Stomach smooth muscle (tissue), 2 donors: ENCODE measurements around the gene GREB1.

Experiments used
- H3K27ac ChIP-seq: one replicate; pipeline ENCODE4 v1.7.0; 2013; ENCODE audit warnings: mild to moderate bottlenecking, low read length, inconsistent platforms
- H3K27me3 ChIP-seq, 2 donors: one replicate each; pipeline ENCODE4 v1.7.0; 2013; ENCODE audit warnings: low read length in 2 of 2; ENCODE audit not compliant: insufficient read depth in 2 of 2, control insufficient read depth in 1 of 2
- H3K36me3 ChIP-seq, 2 donors: one replicate each; pipeline ENCODE4 v1.7.0; 2013; ENCODE audit warnings: low read length in 2 of 2; ENCODE audit not compliant: control insufficient read depth in 2 of 2, insufficient read depth in 2 of 2
- H3K4me1 ChIP-seq: one replicate; pipeline ENCODE4 v1.7.0; 2013; ENCODE audit warnings: low read length; ENCODE audit not compliant: control insufficient read depth, insufficient read depth
- H3K4me3 ChIP-seq, 2 donors: one replicate each; pipeline ENCODE4 v1.7.0; 2013; ENCODE audit warnings: low read length in 2 of 2
- H3K9ac ChIP-seq, 2 donors: one replicate each; pipeline ENCODE4 v1.7.0; 2013; ENCODE audit warnings: low read length in 2 of 2, mild to moderate bottlenecking in 1 of 2
- H3K9me3 ChIP-seq, 2 donors: one replicate each; pipeline ENCODE4 v1.7.0; 2013; ENCODE audit warnings: low read length in 2 of 2; ENCODE audit not compliant: control insufficient read depth in 2 of 2
- donor health status: healthy.
- donor health status: Pancreatic carcinoma.

GREB1 gene

GRCh38 chr2:11577101-11577883, 43.4 kb downstream of the GREB1 start:
- no peaks in the 10 kb centered on the region for H3K27me3 ChIP-seq
- H3K4me3 ChIP-seq = no peak overlapping the region
- no peak overlapping the region for H3K27ac ChIP-seq
- H3K4me1 ChIP-seq = peaks cover 25% of the 10 kb centered on the region
- no peaks in the 10 kb centered on the region for H3K9me3 ChIP-seq
- no peak overlapping the region for H3K9ac ChIP-seq
- H3K36me3 ChIP-seq = no peaks in the 10 kb centered on the region

GRCh38 chr2:11578081-11578948, 44.5 kb downstream of the GREB1 start:
- Histone ChIP-seq H3K27ac (no peak overlapping the region), H3K36me3 (no peaks in the 10 kb centered on the region), H3K4me1 (peaks cover 22% of the 10 kb centered on the region), H3K27me3 (no peaks in the 10 kb centered on the region), H3K9ac (no peak overlapping the region), H3K4me3 (no peak overlapping the region), H3K9me3 (no peaks in the 10 kb centered on the region)

- Histone ChIP-seq H3K27me3 (no peaks in the 10 kb centered on the region), H3K4me3 (no peak overlapping the region), H3K27ac (no peak overlapping the region), H3K9me3 (no peaks in the 10 kb centered on the region), H3K9ac (no peak overlapping the region), H3K36me3 (no peaks in the 10 kb centered on the region), H3K4me1 (peaks cover 15% of the 10 kb centered on the region)
Measured at GRCh38 chr2:11578986-11579774, 45.3 kb downstream of the GREB1 start.

GRCh38 chr2:11579867-11580659, 46.2 kb downstream of the GREB1 start:
- Histone ChIP-seq H3K27ac (no peak overlapping the region), H3K27me3 (no peaks in the 10 kb centered on the region), H3K4me3 (no peak overlapping the region), H3K9me3 (no peaks in the 10 kb centered on the region), H3K4me1 (peaks cover 11% of the 10 kb centered on the region), H3K36me3 (no peaks in the 10 kb centered on the region), H3K9ac (no peak overlapping the region)

- Histone ChIP-seq H3K27me3 (no peaks in the 10 kb centered on the region), H3K27ac (no peak overlapping the region), H3K4me3 (no peak overlapping the region), H3K9ac (no peak overlapping the region), H3K4me1 (peaks cover 7% of the 10 kb centered on the region), H3K36me3 (no peaks in the 10 kb centered on the region), H3K9me3 (no peaks in the 10 kb centered on the region)
Measured at GRCh38 chr2:11580697-11581096, 46.9 kb downstream of the GREB1 start.

- Histone ChIP-seq H3K9me3 (no peaks in the 10 kb centered on the region), H3K27me3 (peaks cover 1 to 3% of the 10 kb centered on the region in 2 donors), H3K4me1 (peaks cover 7% of the 10 kb centered on the region), H3K36me3 (no peaks in the 10 kb centered on the region), H3K4me3 (no peak overlapping the region), H3K9ac (no peak overlapping the region), H3K27ac (no peak overlapping the region)
Measured at GRCh38 chr2:11581124-11581796, 47.4 kb downstream of the GREB1 start.

- Histone ChIP-seq H3K4me3 (no peak overlapping the region), H3K27ac (no peak overlapping the region), H3K36me3 (no peaks in the 10 kb centered on the region), H3K9ac (no peak overlapping the region), H3K4me1 (peaks cover 7% of the 10 kb centered on the region), H3K9me3 (no peaks in the 10 kb centered on the region), H3K27me3 (peaks cover 3 to 4% of the 10 kb centered on the region in 2 donors)
Measured at GRCh38 chr2:11581797-11582611, 48.2 kb downstream of the GREB1 start.

GRCh38 chr2:11582612-11582861, 48.7 kb downstream of the GREB1 start:
- Histone ChIP-seq H3K4me1 (peaks cover 7% of the 10 kb centered on the region), H3K9me3 (no peaks in the 10 kb centered on the region), H3K4me3 (no peak overlapping the region), H3K27me3 (peaks cover 3 to 4% of the 10 kb centered on the region in 2 donors), H3K36me3 (no peaks in the 10 kb centered on the region), H3K27ac (no peak overlapping the region), H3K9ac (no peak overlapping the region)

- no peak overlapping the region for H3K9ac ChIP-seq
- H3K27ac ChIP-seq = no peak overlapping the region
- H3K4me3 ChIP-seq = no peak overlapping the region
Measured at GRCh38 chr2:11582862-11583752, 49.3 kb downstream of the GREB1 start.

More at GRCh38 chr2:11582862-11583752, 49.3 kb downstream of the GREB1 start:
- H3K9me3 ChIP-seq = no peaks in the 10 kb centered on the region
- no peaks in the 10 kb centered on the region for H3K36me3 ChIP-seq
- peaks cover 7% of the 10 kb centered on the region for H3K4me1 ChIP-seq
- peaks cover 3 to 4% of the 10 kb centered on the region in 2 donors for H3K27me3 ChIP-seq
